Fibroblast of lung (primary cell): ENCODE measurements around the gene ERF.

Source experiments
- EZH2 ChIP-seq: IDR thresholded peaks from 2 replicates; pipeline ENCODE4 v1.5.1; 2012; ENCODE audit warnings: low read length, control low read depth, mild to moderate bottlenecking; ENCODE audit errors: missing control alignments
- TF ChIP-seq, protein P1 (sequence below), 2 donors: IDR thresholded peaks in 1 of 2; conservative IDR thresholded peaks in 1 of 2; 1 replicate in 1 of 2; 2 replicates in 1 of 2; pipeline ENCODE4 v1.5.1; 2011 to 2012; ENCODE audit warnings: low read length in 2 of 2, control low read depth in 1 of 2, inconsistent platforms in 1 of 2, low read depth in 1 of 2, mild to moderate bottlenecking in 1 of 2

- TF ChIP-seq, protein P1, sequence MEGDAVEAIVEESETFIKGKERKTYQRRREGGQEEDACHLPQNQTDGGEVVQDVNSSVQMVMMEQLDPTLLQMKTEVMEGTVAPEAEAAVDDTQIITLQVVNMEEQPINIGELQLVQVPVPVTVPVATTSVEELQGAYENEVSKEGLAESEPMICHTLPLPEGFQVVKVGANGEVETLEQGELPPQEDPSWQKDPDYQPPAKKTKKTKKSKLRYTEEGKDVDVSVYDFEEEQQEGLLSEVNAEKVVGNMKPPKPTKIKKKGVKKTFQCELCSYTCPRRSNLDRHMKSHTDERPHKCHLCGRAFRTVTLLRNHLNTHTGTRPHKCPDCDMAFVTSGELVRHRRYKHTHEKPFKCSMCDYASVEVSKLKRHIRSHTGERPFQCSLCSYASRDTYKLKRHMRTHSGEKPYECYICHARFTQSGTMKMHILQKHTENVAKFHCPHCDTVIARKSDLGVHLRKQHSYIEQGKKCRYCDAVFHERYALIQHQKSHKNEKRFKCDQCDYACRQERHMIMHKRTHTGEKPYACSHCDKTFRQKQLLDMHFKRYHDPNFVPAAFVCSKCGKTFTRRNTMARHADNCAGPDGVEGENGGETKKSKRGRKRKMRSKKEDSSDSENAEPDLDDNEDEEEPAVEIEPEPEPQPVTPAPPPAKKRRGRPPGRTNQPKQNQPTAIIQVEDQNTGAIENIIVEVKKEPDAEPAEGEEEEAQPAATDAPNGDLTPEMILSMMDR (conservative IDR thresholded peaks at IDR 0.05 in 1 of 2, IDR thresholded peaks at IDR 0.05 in 1 of 2; ENCODE audit: low read depth in 1 of 2, low read length in 2 of 2), result no peak
- TF ChIP-seq EZH2, result no peak
These were observed 17.1 kb upstream of the ERF start for GRCh38 chr19:42271861-42272534.
